K562 (cell line): ENCODE data around the gene FGD6. TPM values are rescaled to one million over a fixed set of nuclear protein-coding genes. Genes with fewer than 3 reads are reported as not detected.

Experiments
- CBX3 ChIP-seq, 2 experiments: IDR thresholded peaks; 1 replicate in 1 of 2; 2 replicates in 1 of 2; pipeline ENCODE4 v1.6.1; 2012; ENCODE audit warnings: inconsistent platforms in 2 of 2, low read length in 2 of 2, borderline replicate concordance in 1 of 2, control low read depth in 1 of 2
- CTCFL ChIP-seq: IDR thresholded peaks from 2 replicates; pipeline ENCODE4 v1.6.1; 2011; ENCODE audit warnings: borderline replicate concordance, low read depth, mild to moderate bottlenecking, moderate library complexity, low read length; ENCODE audit not compliant: insufficient read depth, poor library complexity, severe bottlenecking
- DPF2 ChIP-seq: fragments of 450-650 bp; IDR thresholded peaks from 2 replicates; pipeline ENCODE4 v1.6.1; 2016
- ILF3 ChIP-seq: fragments of 450-650 bp; IDR thresholded peaks from 2 replicates; pipeline ENCODE4 v1.6.1; 2018; ENCODE audit warnings: antibody characterized with exemption, mild to moderate bottlenecking, moderate library complexity, borderline replicate concordance
- JUN ChIP-seq, 2 experiments: sonication (generic) in 1 of 2; formaldehyde crosslinking in 1 of 2; IDR thresholded peaks; 2 replicates each; pipeline versions ENCODE4 v1.6.1 to v1.8.0; 2012 to 2022; ENCODE audit warnings: borderline replicate concordance in 2 of 2, mild to moderate bottlenecking in 2 of 2, improper control_type of control experiment in 1 of 2, low read depth in 1 of 2, low read length in 1 of 2, missing genetic modification reagents in 1 of 2
- LEF1 ChIP-seq: fragments of 450-650 bp; IDR thresholded peaks from 2 replicates; pipeline ENCODE4 v1.6.1; 2016; ENCODE audit warnings: mild to moderate bottlenecking
- MTA3 ChIP-seq: fragments of 450-650 bp; formaldehyde crosslinking; IDR thresholded peaks from 2 replicates; pipeline ENCODE4 v1.6.1; 2017; ENCODE audit warnings: mild to moderate bottlenecking, borderline replicate concordance
- NBN ChIP-seq: fragments of 450-650 bp; IDR thresholded peaks from 2 replicates; pipeline ENCODE4 v1.6.1; 2016; ENCODE audit warnings: low read depth, mild to moderate bottlenecking
- NFATC3 ChIP-seq: fragments of 450-650 bp; IDR thresholded peaks from 2 replicates; pipeline ENCODE4 v1.6.1; 2017; ENCODE audit warnings: mild to moderate bottlenecking
- NFIC ChIP-seq: fragments of 450-650 bp; IDR thresholded peaks from 2 replicates; pipeline ENCODE4 v1.6.1; 2017; ENCODE audit warnings: mild to moderate bottlenecking, inconsistent platforms
- NR3C1 ChIP-seq: sonication (generic); formaldehyde crosslinking; IDR thresholded peaks from 2 replicates; pipeline ENCODE4 v1.8.1; 2022; ENCODE audit warnings: missing genetic modification reagents
- REST ChIP-seq, 2 experiments: fragments of 450-650 bp; formaldehyde crosslinking in 1 of 2; IDR thresholded peaks; 2 replicates each; pipeline versions ENCODE4 v1.4.0 to v1.6.1; 2014 to 2020; ENCODE audit warnings: mild to moderate bottlenecking in 2 of 2, borderline replicate concordance in 1 of 2, low read depth in 1 of 2
- TOE1 ChIP-seq, 2 experiments: fragments of 450-650 bp in 1 of 2; sonication (generic) in 1 of 2; formaldehyde crosslinking in 1 of 2; IDR thresholded peaks; 2 replicates each; pipeline versions ENCODE4 v1.7.1 to v1.8.0; 2016 to 2022; ENCODE audit warnings: borderline replicate concordance in 2 of 2, mild to moderate bottlenecking in 2 of 2, antibody characterized with exemption in 1 of 2, inconsistent platforms in 1 of 2, low read depth in 1 of 2, missing genetic modification reagents in 1 of 2, moderate library complexity in 1 of 2
- ZNF224 ChIP-seq: sonication (generic); formaldehyde crosslinking; IDR thresholded peaks from 2 replicates; pipeline ENCODE4 v1.8.0; 2022; ENCODE audit warnings: mild to moderate bottlenecking, missing genetic modification reagents
- ZNF695 ChIP-seq: fragments of 450-650 bp; formaldehyde crosslinking; IDR thresholded peaks from 2 replicates; pipeline ENCODE4 v1.4.0; 2020; ENCODE audit warnings: mild to moderate bottlenecking, moderate library complexity
- polyA plus RNA-seq, 8 experiments: library from polyadenylated mRNA; depleted of rRNA in 4 of 8; stranded (reverse) in 5 of 8; unstranded in 3 of 8; fragments of >200 nt; fragmentation: Nextera tagmentation in 2 of 8; fragmentation: Illumina TruSeq in 1 of 8; extraction: Ambion mirVana in 2 of 8; extraction: Trizol in 1 of 8; gene quantifications; 2 replicates each; pipeline versions ENCODE4 v1.2.1 to v1.2.3, GENCODE V29; 2011 to 2014; ENCODE audit warnings: inconsistent platforms in 1 of 8, missing spikeins in 1 of 8
- total RNA-seq, 7 experiments: library from RNA; depleted of rRNA in 6 of 7; stranded (reverse); fragments of >200 nt in 6 of 7; fragmentation: Illumina TruSeq in 2 of 7; extraction: Trizol in 2 of 7; gene quantifications; 2 replicates each; pipeline versions ENCODE4 v1.2.1 to v1.2.3, GENCODE V29; 2011 to 2021; ENCODE audit warnings: low replicate concordance in 1 of 7

FGD6 gene
- total and polyA plus RNA-seq, 9 of the 15 experiments (the other 6 are each of a cell fraction or from before 2014, with no cell fraction given), result 1.5 to 11.1 (median 5.8) TPM

DNA sequence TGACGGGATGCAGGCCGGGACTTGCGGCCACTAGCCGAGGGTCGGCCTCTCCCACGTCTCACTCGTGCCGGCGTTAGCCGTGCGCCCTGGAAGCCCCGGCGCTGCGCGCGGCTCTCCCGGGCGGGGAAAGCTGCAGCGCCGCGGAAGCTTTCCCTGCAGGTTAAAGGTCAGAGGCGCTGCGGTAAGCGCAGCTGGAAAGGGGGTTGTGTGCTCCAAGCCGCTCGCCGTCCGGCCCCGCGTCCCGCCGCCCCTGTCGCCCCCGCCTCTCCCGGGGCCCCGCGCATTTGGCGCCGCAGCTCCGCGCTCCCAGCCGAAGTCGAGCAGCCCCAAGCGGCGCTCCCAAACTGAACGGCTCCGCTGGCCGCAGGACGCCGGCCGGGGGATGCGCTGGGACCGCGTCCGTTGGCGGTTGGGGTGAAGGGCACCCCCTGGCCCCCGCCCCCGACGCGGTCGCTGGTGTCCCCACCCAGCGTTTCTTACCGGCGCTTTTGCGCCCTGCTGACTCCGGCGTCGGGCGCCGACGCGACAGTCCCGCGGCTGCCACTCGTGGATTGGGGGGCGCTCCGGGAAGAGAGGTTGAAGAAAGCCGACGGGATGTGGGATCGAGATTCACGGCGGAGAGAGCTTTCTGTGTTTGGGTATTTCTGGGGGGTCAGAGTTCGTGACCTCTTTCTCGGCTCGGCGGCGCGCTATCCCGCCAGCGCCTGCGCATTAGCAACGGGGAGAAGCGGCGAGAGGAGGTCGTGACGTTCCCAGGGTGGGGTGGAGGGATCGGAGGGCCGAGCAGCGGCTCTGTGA, 144.2 kb downstream of the FGD6 start, which contains the start of gene NR2C1 (continued):
- no peak for TF ChIP-seq REST (IDR thresholded peaks at IDR 0.05; ENCODE audit: borderline replicate concordance)
- TF ChIP-seq REST (CRISPR knock-in tag; IDR thresholded peaks at IDR 0.05; ENCODE audit: low read depth), result no peak
- TF ChIP-seq ILF3, result no peak
- no peak for TF ChIP-seq ZNF224 (CRISPR knock-in tag)
- no peak for TF ChIP-seq DPF2
- TF ChIP-seq CTCFL, result no peak
- TF ChIP-seq MTA3, result 0 out of 2 replicates have a peak, but pooled peaks have one; percentile 21
- TF ChIP-seq LEF1, result peak; percentile 26; the same call in 1 of the 2 replicates
- peak; percentile 55; the same call in 1 of the 2 replicates for TF ChIP-seq TOE1 (IDR thresholded peaks at IDR 0.05; ENCODE audit: borderline replicate concordance)
- TF ChIP-seq TOE1 (CRISPR knock-in tag; IDR thresholded peaks at IDR 0.05; ENCODE audit: borderline replicate concordance, low read depth), result peak; percentile 26; the same call in 1 of the 2 replicates
- TF ChIP-seq ZNF695 (CRISPR knock-in tag), result no peak
- 0 out of 2 replicates have a peak, but pooled peaks have one; percentile 35 for TF ChIP-seq JUN (IDR thresholded peaks at IDR 0.05; ENCODE audit: borderline replicate concordance, low read depth, low read length)
- no peak for TF ChIP-seq JUN (CRISPR knock-in tag; IDR thresholded peaks at IDR 0.05; ENCODE audit: borderline replicate concordance)
- peak; percentile 74; the same call in 1 of the 2 replicates for TF ChIP-seq NBN
- no peak for TF ChIP-seq NR3C1 (CRISPR knock-in tag)
- TF ChIP-seq CBX3 (IDR thresholded peaks at IDR 0.05; ENCODE audit: borderline replicate concordance in 1 of 2, low read length in 2 of 2), result no peak; a peak in 1 of 3 replicates
- TF ChIP-seq NFATC3, result no peak
- TF ChIP-seq NFIC, result peak; percentile 18; the same call in 1 of the 2 replicates
